ENCODE results near the gene PRAC1. TPM values are rescaled to one million over a fixed set of nuclear protein-coding genes. Genes with fewer than 3 reads are reported as not detected.

Gene PRAC1
- not detected for polyA plus RNA-seq

DNA sequence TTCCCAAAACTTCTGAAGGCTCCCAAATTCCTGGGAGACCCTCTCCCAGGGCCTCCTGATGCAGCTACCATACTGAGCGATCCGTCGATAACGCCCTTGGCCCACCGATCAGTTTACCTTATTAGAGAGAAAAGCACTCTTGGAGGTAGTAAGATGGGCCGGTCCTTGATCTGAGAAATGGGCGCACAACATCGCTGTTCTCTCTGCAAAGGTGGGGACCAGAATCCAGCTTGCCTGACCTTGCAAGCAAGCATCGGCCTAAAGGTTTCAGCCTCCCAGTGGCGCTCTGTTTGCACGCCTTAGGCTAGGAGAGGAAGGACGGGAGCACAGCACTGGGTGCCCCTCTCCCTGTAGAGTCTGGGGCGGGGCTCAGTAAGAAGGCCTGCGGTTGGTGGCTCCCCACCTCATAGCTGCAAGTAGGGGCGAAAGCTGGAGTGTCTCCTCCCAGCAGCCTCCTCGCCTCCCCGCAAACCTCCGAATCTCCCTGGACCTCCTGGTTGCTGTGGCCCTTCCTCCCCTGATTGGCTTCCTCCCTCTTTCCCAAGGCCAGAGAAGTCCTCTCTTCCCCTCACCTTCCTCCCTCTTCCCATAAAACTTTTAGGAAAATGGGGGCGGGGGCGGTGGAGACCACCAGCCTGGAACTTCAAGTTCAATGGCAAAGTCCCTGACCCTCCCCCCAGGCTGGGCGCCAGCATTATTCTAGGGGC, at the start of gene PRAC1:
Gene PRAC1, minus strand, starts transcription at position 318 of the 707 bp plus-strand sequence. Its CDS starts 126 bp downstream, at position 192.
- WGBS, 3 donors: 6 to 10% (median 9%) methylated on average over 21 of the region's 21 CpGs
- no peak within 1 kb of the TSS for H3K27ac ChIP-seq (ENCODE audit: low read depth, low read length)

GRCh38 chr17:48770954-48771353, 48.6 kb upstream of the PRAC1 start:
- WGBS, 3 donors: 51 to 57% (median 51%) methylated on average over 3 of the region's 3 CpGs
- no peak overlapping the region for H3K27ac ChIP-seq (ENCODE audit: low read depth, low read length)

DNA sequence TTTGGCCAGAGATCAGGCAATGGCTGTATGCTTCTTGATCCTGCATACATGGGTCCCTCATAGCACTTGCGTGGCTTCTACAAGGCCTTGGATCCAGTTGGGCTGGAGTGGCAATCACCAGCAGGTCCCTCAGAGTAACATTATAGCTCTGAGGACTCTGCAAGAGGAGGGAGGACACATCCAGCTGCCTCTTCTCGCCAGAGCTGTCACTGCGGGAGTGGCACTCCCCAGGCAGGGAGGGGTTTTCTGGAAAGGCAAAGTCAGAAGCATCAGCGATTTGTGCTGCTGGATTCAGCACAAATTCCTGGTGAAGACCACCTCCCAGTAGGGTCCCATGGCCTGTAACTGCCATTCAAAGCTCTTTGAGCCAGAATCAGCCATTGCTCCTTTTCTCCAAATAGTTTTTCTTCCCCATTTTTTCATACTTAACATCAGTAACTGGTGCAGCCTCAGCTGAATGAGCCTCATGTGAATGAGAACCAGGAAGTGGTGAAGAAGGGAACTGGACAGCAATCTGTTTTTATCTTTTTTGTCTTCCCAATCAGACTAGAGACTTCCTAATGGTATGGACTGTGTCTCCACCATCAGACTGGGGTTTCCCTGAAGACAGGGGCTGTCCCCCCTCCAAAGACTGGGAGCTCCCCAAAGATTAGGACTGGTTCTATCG, 46.8 kb upstream of the PRAC1 start:
- H3K27ac ChIP-seq (ENCODE audit: low read depth, low read length): no peak overlapping the region
- WGBS, 3 donors: 81 to 88% (median 87%) methylated on average over 5 of the region's 5 CpGs

- H3K27ac ChIP-seq (ENCODE audit: low read depth, low read length): no peak overlapping the region
- 62 to 83% (median 71%) methylated on average over 4 of the region's 4 CpGs for WGBS, 3 donors
Observed at GRCh38 chr17:48767263-48767774, 45.0 kb upstream of the PRAC1 start.

GRCh38 chr17:48761114-48761513, 38.8 kb upstream of the PRAC1 start:
- H3K27ac ChIP-seq (ENCODE audit: low read depth, low read length): no peak overlapping the region
- 69 to 86% (median 77%) methylated on average over 6 of the region's 6 CpGs for WGBS, 3 donors

DNA sequence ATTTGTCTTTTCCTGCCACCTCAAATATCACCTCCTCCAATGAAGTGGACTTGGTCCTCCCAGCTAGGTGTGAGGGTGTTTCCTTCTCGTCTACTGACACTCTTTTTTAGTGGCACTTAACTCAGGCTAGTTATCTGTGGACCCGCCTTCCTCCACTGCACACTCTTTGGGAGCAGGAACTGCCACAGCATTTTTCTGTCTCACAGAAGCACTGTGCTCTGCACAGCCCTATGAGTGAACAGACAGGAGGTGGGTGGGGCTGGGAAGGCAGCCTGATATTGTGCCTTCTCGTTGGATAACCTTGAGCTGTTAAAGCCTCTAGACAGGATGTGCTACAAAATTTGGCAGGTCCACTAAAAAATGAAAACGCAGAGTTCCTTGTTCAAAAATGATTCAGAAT, 38.1 kb upstream of the PRAC1 start:
- no peak overlapping the region for H3K27ac ChIP-seq (ENCODE audit: low read depth, low read length)
- WGBS, 3 donors: 41 to 53% (median 49%) methylated on average over 4 of the region's 4 CpGs

GRCh38 chr17:48759288-48759687, 37.0 kb upstream of the PRAC1 start:
- no peak overlapping the region for H3K27ac ChIP-seq (ENCODE audit: low read depth, low read length)

- H3K27ac ChIP-seq (ENCODE audit: low read depth, low read length): no peak overlapping the region
- WGBS, 3 donors: 35 to 53% (median 44%) methylated on average over 2 of the region's 2 CpGs
Observed at GRCh38 chr17:48757524-48757961, 35.2 kb upstream of the PRAC1 start.

DNA sequence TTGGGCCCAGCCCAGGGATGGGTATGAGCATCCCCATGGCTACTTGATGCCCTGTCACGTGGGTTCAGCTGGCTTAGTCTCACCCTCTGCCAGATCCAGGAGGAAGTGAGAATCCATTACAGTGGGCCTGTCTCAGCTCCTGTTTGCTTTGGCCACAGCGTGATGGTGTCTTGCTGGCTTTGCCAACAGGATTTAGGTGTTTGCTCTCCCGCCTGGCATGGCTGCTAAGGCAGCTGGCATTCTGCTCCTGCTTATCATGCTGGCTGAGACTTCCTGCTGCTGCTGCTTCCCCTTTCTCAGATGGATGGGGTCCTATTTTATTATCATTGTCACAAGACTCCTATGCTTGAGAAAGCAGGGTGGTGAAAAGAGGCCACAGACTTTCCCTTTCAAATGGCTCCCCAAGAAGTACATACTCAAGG, 34.5 kb upstream of the PRAC1 start:
- 23 to 43% (median 39%) methylated on average over 3 of the region's 3 CpGs for WGBS, 3 donors
- no peak overlapping the region for H3K27ac ChIP-seq (ENCODE audit: low read depth, low read length)

- 14 to 21% (median 16%) methylated on average over 8 of the region's 8 CpGs for WGBS, 3 donors
- H3K27ac ChIP-seq (ENCODE audit: low read depth, low read length): no peak overlapping the region
Observed at GRCh38 chr17:48755356-48755755, 33.0 kb upstream of the PRAC1 start.

DNA sequence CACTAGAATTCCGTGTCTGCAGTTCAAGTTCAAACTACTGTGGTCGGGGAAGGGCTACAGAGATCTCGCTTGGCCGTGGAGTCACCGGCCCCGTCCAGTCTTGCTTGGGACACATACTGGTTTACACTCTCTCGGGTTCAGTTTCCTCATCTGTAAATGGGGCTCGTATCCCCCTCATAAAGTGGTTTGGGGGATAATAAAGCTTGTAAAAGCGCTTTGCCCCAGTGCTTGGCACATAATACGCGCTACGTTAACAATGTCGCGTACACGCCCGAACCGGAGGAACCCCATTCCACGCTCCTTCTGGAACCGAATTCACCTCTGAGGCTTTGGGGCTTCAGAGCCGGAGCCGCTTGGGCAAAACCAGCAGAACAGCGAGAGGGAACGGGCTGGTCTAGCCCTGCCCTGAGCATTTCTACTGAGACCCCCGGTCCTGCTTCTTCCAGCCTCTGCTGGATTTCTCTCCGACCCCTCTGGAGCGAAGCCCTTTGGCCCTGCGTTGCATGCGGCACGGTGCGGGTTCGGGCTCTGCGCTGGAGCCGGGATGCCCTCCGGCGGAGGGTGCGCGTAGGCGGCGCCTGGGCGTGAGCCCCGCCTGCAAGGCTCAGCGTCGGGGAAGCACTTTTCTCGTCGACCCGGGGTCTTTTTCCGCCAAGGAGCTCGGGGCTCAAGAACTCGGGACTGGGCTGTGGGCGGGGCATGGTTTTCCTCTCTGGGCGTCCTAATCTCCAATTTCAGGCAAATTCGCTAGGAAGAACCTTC, 32.4 kb upstream of the PRAC1 start:
- 5 to 7% (median 6%) methylated on average over 52 of the region's 52 CpGs for WGBS, 3 donors
- no peak overlapping the region for H3K27ac ChIP-seq (ENCODE audit: low read depth, low read length)

GRCh38 chr17:48753794-48754499, 31.6 kb upstream of the PRAC1 start:
- 10 to 12% (median 11%) methylated on average over 22 of the region's 22 CpGs for whole genome bisulfite sequencing, 3 donors

GRCh38 chr17:48752399-48753288, 30.3 kb upstream of the PRAC1 start:
- 5 to 9% (median 6%) methylated on average over 43 of the region's 43 CpGs for WGBS, 3 donors
- no peak overlapping the region for H3K27ac ChIP-seq (ENCODE audit: low read depth, low read length)

More at GRCh38 chr17:48753794-48754499, 31.6 kb upstream of the PRAC1 start:
- H3K27ac ChIP-seq (ENCODE audit: low read depth, low read length): no peak overlapping the region

GRCh38 chr17:48751733-48752398, 29.5 kb upstream of the PRAC1 start:
- WGBS, 3 donors: 7 to 12% (median 8%) methylated on average over 13 of the region's 13 CpGs
- H3K27ac ChIP-seq (ENCODE audit: low read depth, low read length): no peak overlapping the region

DNA sequence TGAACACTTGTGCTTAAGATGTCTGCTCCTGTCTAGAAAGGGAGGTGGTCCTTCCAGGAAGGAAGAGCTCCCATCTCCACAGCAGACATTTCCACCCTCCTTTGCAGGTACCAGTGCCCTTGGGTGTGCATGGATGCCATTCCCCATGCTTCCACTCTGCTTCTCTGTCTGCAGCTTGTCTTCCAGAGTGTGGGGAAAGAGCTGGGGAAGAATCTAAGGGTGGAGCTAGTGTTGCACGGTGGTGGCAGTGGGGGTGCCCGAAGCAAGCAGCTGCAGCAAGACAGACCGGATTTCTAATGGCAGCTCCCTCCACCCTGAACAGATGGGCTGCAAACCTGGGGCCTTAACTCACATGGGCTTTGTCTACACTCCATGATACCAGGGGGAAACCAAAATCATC, 28.9 kb upstream of the PRAC1 start:
- no peak overlapping the region for H3K27ac ChIP-seq (ENCODE audit: low read depth, low read length)
- 0 to 2% (median 2%) methylated on average over 3 of the region's 3 CpGs for WGBS, 3 donors

- 6 to 9% (median 9%) methylated on average over 32 of the region's 32 CpGs for WGBS, 3 donors
- H3K27ac ChIP-seq (ENCODE audit: low read depth, low read length): no peak overlapping the region
Observed at GRCh38 chr17:48749621-48750553, 27.6 kb upstream of the PRAC1 start.

Measured in adipose tissue (tissue), 3 donors.